NCI-H146 (cell line): ENCODE results near the gene MAGEC1.
"Not testable (repeated sequence)": the region's sequence is repeated elsewhere in the genome, so short reads cannot be mapped to it uniquely, and the experiment has no call there.

ENCODE experiments used
- DNase-seq: peaks from one replicate; lab custom pipeline; 2025; lab: John Stamatoyannopoulos, UW

Gene MAGEC1, protein sequence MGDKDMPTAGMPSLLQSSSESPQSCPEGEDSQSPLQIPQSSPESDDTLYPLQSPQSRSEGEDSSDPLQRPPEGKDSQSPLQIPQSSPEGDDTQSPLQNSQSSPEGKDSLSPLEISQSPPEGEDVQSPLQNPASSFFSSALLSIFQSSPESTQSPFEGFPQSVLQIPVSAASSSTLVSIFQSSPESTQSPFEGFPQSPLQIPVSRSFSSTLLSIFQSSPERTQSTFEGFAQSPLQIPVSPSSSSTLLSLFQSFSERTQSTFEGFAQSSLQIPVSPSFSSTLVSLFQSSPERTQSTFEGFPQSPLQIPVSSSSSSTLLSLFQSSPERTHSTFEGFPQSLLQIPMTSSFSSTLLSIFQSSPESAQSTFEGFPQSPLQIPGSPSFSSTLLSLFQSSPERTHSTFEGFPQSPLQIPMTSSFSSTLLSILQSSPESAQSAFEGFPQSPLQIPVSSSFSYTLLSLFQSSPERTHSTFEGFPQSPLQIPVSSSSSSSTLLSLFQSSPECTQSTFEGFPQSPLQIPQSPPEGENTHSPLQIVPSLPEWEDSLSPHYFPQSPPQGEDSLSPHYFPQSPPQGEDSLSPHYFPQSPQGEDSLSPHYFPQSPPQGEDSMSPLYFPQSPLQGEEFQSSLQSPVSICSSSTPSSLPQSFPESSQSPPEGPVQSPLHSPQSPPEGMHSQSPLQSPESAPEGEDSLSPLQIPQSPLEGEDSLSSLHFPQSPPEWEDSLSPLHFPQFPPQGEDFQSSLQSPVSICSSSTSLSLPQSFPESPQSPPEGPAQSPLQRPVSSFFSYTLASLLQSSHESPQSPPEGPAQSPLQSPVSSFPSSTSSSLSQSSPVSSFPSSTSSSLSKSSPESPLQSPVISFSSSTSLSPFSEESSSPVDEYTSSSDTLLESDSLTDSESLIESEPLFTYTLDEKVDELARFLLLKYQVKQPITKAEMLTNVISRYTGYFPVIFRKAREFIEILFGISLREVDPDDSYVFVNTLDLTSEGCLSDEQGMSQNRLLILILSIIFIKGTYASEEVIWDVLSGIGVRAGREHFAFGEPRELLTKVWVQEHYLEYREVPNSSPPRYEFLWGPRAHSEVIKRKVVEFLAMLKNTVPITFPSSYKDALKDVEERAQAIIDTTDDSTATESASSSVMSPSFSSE

GRCh38 chrX:141903400-141904155 is at the start of gene MAGEC1:
Gene MAGEC1, plus strand, starts transcription at chrX:141903894. Its CDS starts 1,179 bp downstream, at chrX:141905073.
- DNase-seq, result peak; percentile 89

- no peak for DNase-seq
These were observed 46.2 kb upstream of the MAGEC1 start for GRCh38 chrX:141857479-141857878.

DNA sequence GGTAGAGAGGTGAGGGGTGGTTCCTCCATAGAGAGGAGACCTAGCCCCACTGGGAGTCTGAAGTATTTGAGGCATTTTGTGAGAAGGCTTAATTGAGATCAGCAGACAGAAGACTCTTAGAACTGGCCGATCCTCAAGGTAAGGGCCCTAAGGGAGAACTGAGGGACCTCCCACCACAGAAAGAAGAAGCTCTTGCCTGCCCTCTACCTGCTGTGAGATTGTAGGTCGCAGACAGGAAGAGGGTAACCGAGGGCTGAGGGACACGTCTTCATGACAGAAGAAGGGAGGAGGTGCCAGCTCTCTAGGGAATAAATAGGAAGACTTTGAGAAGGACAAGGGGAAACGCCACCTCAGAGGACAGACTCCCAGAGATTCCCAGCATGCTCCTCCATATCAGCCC is 24.1 kb upstream of the MAGEC1 start:
- peak; percentile 25 for DNase-seq

DNA sequence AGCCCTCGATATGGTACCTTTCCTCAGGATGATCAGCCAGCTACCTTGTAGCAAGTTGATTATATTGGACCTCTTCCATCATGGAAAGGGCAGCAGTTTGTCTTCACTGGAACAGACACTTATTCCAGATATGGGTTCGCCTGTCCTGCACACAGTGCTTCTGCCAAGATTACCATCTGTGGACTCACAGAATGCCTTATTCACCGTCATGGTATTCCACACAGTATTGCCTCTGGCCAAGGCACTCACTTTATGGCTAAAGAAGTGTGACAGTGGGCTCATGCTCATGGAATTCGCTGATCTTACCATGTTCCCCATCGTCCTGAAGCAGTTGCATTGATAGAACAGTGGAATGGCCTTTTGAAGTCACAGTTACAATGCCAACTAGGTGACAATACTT is 14.9 kb upstream of the MAGEC1 start:
- DNase-seq, result not testable (repeated sequence)

- no peak for DNase-seq
These were observed 9.0 kb upstream of the MAGEC1 start for GRCh38 chrX:141894733-141895132.

GRCh38 chrX:141897690-141898089 is 6.0 kb upstream of the MAGEC1 start:
- no peak for DNase-seq

GRCh38 chrX:141902366-141902765 is 1.3 kb upstream of the MAGEC1 start:
- no peak for DNase-seq

GRCh38 chrX:141904262-141904661 is 568 bp downstream of the MAGEC1 start:
- peak; percentile 50 for DNase-seq

- DNase-seq, result no peak
These were observed 14.1 kb downstream of the MAGEC1 start for GRCh38 chrX:141917801-141918200.

DNA sequence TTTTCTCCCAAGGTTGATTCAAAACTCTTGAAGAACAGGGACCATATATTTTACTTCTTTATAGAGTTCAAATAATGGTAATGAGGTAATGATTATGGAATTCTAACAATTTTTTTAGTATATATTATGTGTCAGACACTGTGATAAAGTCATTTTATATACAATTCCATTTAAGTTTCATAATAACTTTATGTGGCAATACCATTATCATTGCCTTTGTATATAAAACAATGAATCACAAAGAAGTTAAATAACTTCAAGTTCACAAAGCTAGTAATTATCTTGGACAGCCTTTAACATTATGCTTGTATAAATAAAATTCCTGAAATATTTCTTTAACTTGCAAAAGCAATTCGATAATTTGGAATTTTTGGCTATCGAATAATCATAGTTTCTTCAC is 20.6 kb downstream of the MAGEC1 start:
- no peak for DNase-seq

GRCh38 chrX:141928432-141928831 is 24.7 kb downstream of the MAGEC1 start:
- DNase-seq, result no peak

GRCh38 chrX:141934059-141934641 is 30.5 kb downstream of the MAGEC1 start:
- no peak for DNase-seq

DNA sequence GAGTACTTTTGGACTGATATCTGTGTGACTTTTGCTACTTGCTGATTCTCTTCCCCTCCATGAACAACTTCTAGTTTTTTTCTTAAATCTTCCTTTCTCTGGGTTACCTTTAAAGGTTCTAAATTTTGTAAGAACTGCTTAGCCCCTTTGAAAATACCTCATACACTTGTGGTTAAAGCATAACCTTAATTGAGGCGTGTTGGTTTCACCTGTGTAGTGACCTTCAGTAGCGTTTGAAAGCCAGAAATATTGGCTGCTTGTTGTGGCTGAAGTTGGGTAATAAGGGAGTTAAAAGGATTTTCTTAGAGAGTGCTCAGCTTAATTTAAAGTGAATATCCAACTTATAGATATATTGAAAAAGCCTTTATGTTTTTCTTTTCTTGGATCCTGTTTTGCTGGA is 32.0 kb downstream of the MAGEC1 start:
- no peak for DNase-seq

GRCh38 chrX:141936080-141936479 is 32.4 kb downstream of the MAGEC1 start:
- no peak for DNase-seq

GRCh38 chrX:141941234-141941633 is 37.5 kb downstream of the MAGEC1 start:
- no peak for DNase-seq

DNA sequence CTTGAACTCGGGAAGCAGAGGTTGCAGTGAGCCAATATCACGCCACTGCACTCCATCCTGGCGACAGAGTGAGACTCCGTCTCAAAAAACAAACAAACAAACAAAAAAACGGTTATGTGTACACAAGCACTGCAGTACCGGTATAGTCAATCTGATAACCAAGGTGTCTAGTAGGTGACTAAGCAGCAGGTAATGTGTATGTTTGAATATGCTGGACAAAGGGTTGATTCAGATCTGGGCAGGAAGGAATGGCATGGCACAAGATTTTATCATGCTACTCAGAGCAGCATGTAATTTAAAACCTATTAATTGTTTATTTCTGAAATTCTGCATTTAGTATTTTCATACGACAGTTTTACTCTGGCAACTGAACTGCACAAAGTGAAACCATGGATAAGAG is 41.7 kb downstream of the MAGEC1 start:
- peak; percentile 25 for DNase-seq

DNA sequence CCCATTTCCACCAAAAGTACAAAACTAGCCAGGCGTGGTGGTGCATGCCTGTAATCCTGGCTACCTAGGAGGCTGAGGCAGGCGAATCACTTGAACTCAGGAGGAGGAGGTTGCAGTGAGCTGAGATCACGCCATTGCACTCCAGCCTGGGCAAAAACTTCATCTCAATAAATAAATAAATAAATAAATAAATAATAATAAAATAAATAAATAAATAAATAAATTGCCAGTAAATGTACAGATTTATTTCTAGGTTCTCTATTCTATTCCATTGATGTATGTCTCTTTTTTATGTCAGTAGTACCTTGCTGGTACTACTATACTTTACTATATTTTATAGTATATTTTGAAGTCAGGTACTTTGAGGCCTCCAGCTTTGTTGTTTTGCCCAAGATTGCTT is 43.7 kb downstream of the MAGEC1 start:
- DNase-seq, result no peak

DNA sequence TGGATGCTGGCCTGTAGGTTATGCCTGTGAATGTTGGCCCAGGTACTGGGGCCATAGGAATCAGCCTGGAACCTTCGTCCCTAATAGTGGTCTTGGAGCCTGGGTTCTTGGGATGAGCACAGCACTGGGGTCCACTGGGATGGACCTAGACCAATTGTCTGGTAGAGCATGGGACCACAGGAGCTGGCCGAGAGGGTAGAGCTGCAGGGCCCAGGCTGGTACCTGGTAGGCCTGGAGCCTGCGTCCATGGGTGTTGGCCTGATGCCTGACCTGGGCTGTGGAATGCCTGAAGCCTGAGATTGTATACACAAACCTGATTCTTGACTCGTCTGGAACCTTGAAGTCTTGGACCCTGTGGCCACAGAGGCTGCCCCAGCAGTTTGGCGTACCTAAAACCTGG is 48.9 kb downstream of the MAGEC1 start:
- DNase-seq, result no peak

- DNase-seq, result no peak
These were observed 55.0 kb downstream of the MAGEC1 start for GRCh38 chrX:141958675-141959074.
